Activated CD4-positive, alpha-beta T cell treated with anti-CD3 and anti-CD28 coated beads, Interleukin-2, amount 50 U/mL, for 48 hours (primary cell): ENCODE measurements around the gene FAM237A.

Experiments used
- DNase-seq, 2 experiments: peaks; one replicate each; pipeline ENCODE4 v3.0.0-alpha.2; 2020

FAM237A gene

DNA sequence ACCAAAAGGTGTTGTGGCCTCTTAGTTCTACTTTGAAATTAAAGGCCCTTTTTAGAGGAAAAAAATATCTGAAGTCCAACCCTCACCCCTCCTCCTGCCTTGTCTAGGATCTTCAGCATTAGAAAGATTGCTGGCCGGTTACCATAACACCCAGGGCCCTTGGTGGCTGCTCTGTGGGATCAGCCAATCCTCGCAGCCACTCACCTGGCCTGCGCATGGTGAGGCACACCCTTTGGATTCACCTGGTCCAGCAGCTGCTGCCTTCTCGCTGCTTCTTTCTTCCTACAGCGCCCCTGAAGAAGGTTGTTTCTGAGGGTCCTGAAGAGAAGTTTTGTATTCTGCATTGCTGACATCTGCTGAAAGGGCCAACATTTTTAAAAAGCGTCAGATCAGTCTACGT is 50.7 kb downstream of the FAM237A start:
- DNase-seq = no peak

DNA sequence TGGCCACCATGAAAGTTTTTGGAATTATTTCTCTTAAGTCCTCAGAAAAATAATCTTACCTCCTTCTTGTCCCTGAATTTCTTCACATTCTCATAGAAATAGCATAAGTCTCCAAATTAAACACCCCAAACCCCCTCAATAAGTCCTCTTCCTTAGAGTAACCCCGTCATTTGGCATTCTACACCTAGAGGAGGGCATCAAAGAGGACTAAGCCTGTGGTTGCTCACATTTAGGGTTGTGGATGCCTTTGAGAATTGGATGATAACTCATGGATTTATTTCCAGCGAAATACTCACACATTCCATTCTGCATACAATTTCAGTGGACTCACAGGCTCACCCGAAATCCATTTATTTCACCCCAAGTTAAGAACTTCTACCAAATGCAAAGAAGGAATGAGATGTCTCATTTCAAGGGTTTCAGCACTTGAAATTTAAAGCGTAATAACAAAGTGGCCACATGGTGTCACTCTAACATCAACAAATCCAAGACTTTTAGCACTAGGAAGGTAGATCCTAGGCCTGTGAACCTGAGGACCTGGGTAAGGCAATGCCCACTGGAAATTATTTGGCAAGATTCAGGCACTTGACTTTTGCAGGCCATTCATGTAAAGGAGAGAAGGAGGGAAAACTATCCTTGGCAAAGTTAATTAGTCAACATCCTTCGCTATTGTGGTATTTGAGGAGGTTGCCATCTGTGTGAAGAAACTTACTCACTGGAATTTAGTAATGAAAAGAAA is 51.3 kb downstream of the FAM237A start:
- DNase-seq = peak in 1 of 2 experiments; percentile 13

DNA sequence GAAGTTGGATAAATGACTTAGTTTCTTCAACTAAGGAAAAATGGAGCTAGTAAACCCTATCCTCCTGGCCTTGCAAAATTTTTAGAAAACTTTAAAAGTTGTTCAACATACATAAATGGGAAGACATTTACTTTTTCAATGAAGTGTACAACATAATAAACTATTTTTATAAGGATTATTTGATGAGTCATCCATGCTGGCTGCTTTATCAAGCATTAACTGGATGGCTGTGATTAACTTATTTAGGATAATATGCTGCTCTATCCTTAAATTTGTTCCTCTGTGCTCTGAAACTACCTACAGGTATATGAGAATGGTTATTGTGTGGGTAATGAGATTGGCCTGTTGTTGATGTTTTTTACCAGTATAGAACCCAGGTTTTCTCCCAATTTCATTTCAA is 54.6 kb downstream of the FAM237A start:
- no peak for DNase-seq

DNA sequence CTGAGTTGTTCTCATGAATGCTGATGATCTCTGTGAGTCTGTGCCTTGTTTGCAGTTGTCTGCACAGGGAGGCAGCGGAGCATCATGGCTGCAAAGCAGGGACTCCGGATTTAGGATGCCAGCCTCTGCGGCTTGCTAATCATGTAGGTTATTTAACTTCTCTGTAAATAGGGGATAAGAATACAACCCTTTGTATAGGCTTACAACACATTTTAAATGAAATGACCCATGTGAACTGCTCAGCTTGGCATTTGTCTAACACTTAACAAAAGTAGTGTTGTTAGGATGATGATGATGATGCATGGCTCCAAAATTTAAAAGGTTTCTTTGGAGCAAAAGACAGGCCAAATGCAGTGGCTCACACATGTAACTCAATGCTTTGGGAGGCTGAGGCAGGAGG is 56.5 kb downstream of the FAM237A start:
- no peak for DNase-seq
